ENCODE results near the gene CRYAB.
A peak's percentile ranks its signal among the peaks of the same experiment; 100 is the strongest.

Gene CRYAB

GRCh38 chr11:111911563-111912401 lies at the start of gene CRYAB:
CRYAB (minus strand) TSS chr11:111911770; CDS start chr11:111911724, 46 bp downstream.
- TF ChIP-seq CTCF (IDR thresholded peaks at IDR 0.05; ENCODE audit: low read depth, low read length, missing control alignments): no peak

GRCh38 chr11:111960916-111961315 lies 49.3 kb upstream of the CRYAB start:
- TF ChIP-seq CTCF (IDR thresholded peaks at IDR 0.05; ENCODE audit: low read depth, low read length, missing control alignments): no peak
- no peak overlapping the region for H3K4me3 ChIP-seq (ENCODE audit: low read depth, low read length)
- in situ Hi-C loops (cut with HindIII; ENCODE audit: low sequenced_read_pairs): no loop called here
- no peak for DNase-seq (ENCODE audit: low read depth)

More at GRCh38 chr11:111911563-111912401, at the start of gene CRYAB:
- in situ Hi-C loops (cut with HindIII; ENCODE audit: low sequenced_read_pairs): no loop called here
- DNase-seq (ENCODE audit: low read depth): peak; percentile 27
- no peak within 1 kb of the TSS for H3K4me3 ChIP-seq (ENCODE audit: low read depth, low read length)

- TF ChIP-seq CTCF (IDR thresholded peaks at IDR 0.05; ENCODE audit: low read depth, low read length, missing control alignments): no peak
- H3K4me3 ChIP-seq (ENCODE audit: low read depth, low read length): no peak overlapping the region
- in situ Hi-C loops (cut with HindIII; ENCODE audit: low sequenced_read_pairs): no loop called here
- no peak for DNase-seq (ENCODE audit: low read depth)
Measured at GRCh38 chr11:111957663-111958444, 46.3 kb upstream of the CRYAB start.

GRCh38 chr11:111954154-111954553 lies 42.6 kb upstream of the CRYAB start:
- in situ Hi-C loops (cut with HindIII; ENCODE audit: low sequenced_read_pairs): no loop called here

GRCh38 chr11:111951565-111951964 lies 40.0 kb upstream of the CRYAB start:
- no peak overlapping the region for H3K4me3 ChIP-seq (ENCODE audit: low read depth, low read length)

More at GRCh38 chr11:111954154-111954553, 42.6 kb upstream of the CRYAB start:
- no peak overlapping the region for H3K4me3 ChIP-seq (ENCODE audit: low read depth, low read length)
- DNase-seq (ENCODE audit: low read depth): no peak
- TF ChIP-seq CTCF (IDR thresholded peaks at IDR 0.05; ENCODE audit: low read depth, low read length, missing control alignments): no peak

More at GRCh38 chr11:111951565-111951964, 40.0 kb upstream of the CRYAB start:
- no peak for DNase-seq (ENCODE audit: low read depth)
- no peak for TF ChIP-seq CTCF (IDR thresholded peaks at IDR 0.05; ENCODE audit: low read depth, low read length, missing control alignments)
- in situ Hi-C loops (cut with HindIII; ENCODE audit: low sequenced_read_pairs): no loop called here
